ENCODE data around the gene COL19A1.
A peak's percentile ranks its signal among the peaks of the same experiment; 100 is the strongest.

GRCh38 chr6:69835414-69836179, 30.8 kb upstream of the COL19A1 start:
- TF ChIP-seq, protein P1, sequence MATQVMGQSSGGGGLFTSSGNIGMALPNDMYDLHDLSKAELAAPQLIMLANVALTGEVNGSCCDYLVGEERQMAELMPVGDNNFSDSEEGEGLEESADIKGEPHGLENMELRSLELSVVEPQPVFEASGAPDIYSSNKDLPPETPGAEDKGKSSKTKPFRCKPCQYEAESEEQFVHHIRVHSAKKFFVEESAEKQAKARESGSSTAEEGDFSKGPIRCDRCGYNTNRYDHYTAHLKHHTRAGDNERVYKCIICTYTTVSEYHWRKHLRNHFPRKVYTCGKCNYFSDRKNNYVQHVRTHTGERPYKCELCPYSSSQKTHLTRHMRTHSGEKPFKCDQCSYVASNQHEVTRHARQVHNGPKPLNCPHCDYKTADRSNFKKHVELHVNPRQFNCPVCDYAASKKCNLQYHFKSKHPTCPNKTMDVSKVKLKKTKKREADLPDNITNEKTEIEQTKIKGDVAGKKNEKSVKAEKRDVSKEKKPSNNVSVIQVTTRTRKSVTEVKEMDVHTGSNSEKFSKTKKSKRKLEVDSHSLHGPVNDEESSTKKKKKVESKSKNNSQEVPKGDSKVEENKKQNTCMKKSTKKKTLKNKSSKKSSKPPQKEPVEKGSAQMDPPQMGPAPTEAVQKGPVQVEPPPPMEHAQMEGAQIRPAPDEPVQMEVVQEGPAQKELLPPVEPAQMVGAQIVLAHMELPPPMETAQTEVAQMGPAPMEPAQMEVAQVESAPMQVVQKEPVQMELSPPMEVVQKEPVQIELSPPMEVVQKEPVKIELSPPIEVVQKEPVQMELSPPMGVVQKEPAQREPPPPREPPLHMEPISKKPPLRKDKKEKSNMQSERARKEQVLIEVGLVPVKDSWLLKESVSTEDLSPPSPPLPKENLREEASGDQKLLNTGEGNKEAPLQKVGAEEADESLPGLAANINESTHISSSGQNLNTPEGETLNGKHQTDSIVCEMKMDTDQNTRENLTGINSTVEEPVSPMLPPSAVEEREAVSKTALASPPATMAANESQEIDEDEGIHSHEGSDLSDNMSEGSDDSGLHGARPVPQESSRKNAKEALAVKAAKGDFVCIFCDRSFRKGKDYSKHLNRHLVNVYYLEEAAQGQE (IDR thresholded peaks at IDR 0.05; ENCODE audit: low read depth) = no peak
- peak; percentile 74 for TF ChIP-seq RAD21 (IDR thresholded peaks at IDR 0.05; ENCODE audit: low read depth)
- TF ChIP-seq, protein P2, sequence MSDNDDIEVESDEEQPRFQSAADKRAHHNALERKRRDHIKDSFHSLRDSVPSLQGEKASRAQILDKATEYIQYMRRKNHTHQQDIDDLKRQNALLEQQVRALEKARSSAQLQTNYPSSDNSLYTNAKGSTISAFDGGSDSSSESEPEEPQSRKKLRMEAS (IDR thresholded peaks at IDR 0.05) = no peak
- TF ChIP-seq CREB1 (IDR thresholded peaks at IDR 0.05; ENCODE audit: low read depth) = no peak
- TF ChIP-seq TEAD4 (IDR thresholded peaks at IDR 0.05) = no peak
- TF ChIP-seq EP300 (IDR thresholded peaks at IDR 0.05; ENCODE audit: borderline replicate concordance) = no peak

All from Ishikawa (cell line).